Measurements from ENCODE around the gene COLEC12.

The COLEC12 gene

DNA sequence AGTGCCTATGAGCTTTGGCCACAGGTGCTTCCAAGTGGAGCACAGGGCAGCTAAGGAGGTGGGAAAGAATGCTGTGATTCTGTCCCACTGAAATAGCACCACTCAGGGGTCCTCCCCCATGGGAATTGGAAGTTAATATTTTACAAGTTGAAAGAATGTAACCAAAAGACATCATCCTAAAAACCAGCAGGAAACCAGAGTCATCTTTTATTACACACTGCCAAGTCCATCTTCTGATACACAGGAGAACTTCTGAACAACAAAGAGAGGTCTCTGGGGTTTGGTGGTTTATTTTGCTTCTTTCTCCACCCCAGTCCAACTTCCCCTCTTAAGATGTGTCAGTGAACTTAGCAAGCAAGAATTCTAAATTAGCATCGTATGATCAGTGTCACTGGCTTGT lies 47.7 kb downstream of the COLEC12 start:
- Histone ChIP-seq H3K27me3 (ENCODE audit: control insufficient read depth, insufficient read depth, low read length) (no peaks in the 10 kb centered on the region), H3K4me3 (ENCODE audit: low read depth, low read length) (no peak overlapping the region), H3K9ac (ENCODE audit: low read depth, low read length) (no peak overlapping the region), H3K4me1 (ENCODE audit: control insufficient read depth, insufficient read depth, low read length) (no peaks in the 10 kb centered on the region), H3K9me3 (ENCODE audit: control insufficient read depth, insufficient read depth, low read length) (peaks cover 5% of the 10 kb centered on the region), H3K36me3 (ENCODE audit: control insufficient read depth, insufficient read depth, low read length) (no peaks in the 10 kb centered on the region)

DNA sequence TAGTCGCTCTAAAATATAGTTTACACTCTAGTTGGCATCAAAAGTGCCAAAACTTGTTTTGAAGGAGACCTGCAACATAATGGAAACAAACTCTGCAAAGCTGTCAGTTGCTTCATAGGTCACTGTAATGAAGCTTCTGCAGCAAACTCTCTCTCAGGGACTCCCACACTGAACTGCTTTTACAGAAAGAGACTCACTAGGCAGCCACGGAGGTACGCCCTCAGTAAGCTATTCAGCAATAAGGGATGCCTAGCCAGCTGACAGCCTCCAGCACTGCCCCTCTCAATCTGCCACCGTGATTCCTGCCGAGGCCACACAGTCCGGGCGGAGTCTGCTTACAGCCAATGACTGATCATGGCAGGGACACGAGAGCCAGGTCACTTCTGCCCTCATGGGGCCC lies 51.1 kb downstream of the COLEC12 start:
- H3K27me3 ChIP-seq (ENCODE audit: control insufficient read depth, insufficient read depth, low read length) = no peaks in the 10 kb centered on the region
- no peaks in the 10 kb centered on the region for H3K36me3 ChIP-seq (ENCODE audit: control insufficient read depth, insufficient read depth, low read length)
- H3K4me1 ChIP-seq (ENCODE audit: control insufficient read depth, insufficient read depth, low read length) = no peaks in the 10 kb centered on the region
- H3K9me3 ChIP-seq (ENCODE audit: control insufficient read depth, insufficient read depth, low read length) = peaks cover 5% of the 10 kb centered on the region
- no peak overlapping the region for H3K9ac ChIP-seq (ENCODE audit: low read depth, low read length)
- no peak overlapping the region for H3K4me3 ChIP-seq (ENCODE audit: low read depth, low read length)

DNA sequence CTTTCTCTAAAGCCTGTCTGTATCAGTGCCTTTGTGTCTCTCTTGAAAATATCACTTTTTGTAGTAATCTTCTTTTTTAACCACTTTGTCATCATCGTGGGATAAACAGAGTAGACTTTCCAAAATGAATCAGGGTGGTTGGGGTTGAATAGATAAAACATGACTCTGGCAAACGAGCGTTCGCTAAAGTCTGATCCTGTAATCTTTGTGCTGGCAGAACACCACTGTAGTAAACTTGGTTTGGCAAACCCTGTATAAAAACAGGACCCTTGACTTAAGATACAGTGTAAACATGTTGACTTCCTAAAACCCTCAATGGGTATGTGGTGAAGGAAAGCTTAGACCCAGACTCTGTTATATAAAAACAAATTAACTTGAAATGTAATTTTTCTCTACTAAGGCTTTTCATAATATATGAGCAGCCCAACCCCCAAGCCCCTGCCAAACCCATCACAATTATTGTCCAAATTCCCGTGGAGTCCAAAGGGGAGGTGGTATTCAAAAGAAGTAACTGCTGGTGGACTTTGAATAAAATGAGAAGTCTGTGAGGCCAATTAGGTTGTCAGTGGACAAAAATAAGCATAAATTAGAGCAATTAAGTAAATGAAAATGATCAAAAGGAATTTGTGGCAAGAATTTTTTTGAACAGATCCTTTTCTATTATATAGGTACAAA lies 52.2 kb downstream of the COLEC12 start:
- Histone ChIP-seq H3K9me3 (ENCODE audit: control insufficient read depth, insufficient read depth, low read length) (peaks cover 5% of the 10 kb centered on the region), H3K4me1 (ENCODE audit: control insufficient read depth, insufficient read depth, low read length) (no peaks in the 10 kb centered on the region), H3K9ac (ENCODE audit: low read depth, low read length) (no peak overlapping the region), H3K36me3 (ENCODE audit: control insufficient read depth, insufficient read depth, low read length) (no peaks in the 10 kb centered on the region), H3K27me3 (ENCODE audit: control insufficient read depth, insufficient read depth, low read length) (no peaks in the 10 kb centered on the region), H3K4me3 (ENCODE audit: low read depth, low read length) (no peak overlapping the region)

DNA sequence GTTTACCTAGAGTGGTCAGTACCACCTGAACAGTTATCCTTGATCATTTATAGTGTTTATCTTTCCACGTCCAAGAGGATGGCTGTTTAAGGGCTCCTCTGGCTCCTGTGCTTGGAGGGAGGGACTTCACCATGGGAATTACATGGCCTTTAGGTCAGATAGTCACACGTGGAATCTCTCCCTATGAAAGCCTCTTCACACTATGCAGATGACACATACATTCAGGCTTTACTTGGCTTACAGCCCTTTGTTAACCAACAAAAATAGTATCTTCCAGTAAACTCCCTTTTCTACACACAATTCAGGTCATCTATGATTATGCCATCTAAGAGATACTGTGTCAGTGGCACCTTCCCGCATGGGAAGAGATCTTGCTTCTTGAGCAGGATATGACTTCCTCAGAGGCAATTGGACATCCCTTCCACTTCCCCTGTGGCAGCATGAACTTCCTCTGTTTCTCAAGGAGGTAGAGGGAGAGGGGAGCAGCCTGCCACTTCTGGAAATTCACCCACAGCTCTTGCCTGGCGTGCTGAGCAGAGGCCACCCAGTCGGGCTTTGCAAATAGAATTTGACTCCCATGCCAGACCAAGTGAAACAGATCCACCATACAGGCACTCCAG lies 53.5 kb downstream of the COLEC12 start:
- H3K9ac ChIP-seq (ENCODE audit: low read depth, low read length) = no peak overlapping the region
- H3K4me1 ChIP-seq (ENCODE audit: control insufficient read depth, insufficient read depth, low read length) = no peaks in the 10 kb centered on the region
- H3K4me3 ChIP-seq (ENCODE audit: low read depth, low read length) = no peak overlapping the region
- H3K9me3 ChIP-seq (ENCODE audit: control insufficient read depth, insufficient read depth, low read length) = peaks cover 5% of the 10 kb centered on the region
- no peaks in the 10 kb centered on the region for H3K36me3 ChIP-seq (ENCODE audit: control insufficient read depth, insufficient read depth, low read length)
- H3K27me3 ChIP-seq (ENCODE audit: control insufficient read depth, insufficient read depth, low read length) = no peaks in the 10 kb centered on the region

DNA sequence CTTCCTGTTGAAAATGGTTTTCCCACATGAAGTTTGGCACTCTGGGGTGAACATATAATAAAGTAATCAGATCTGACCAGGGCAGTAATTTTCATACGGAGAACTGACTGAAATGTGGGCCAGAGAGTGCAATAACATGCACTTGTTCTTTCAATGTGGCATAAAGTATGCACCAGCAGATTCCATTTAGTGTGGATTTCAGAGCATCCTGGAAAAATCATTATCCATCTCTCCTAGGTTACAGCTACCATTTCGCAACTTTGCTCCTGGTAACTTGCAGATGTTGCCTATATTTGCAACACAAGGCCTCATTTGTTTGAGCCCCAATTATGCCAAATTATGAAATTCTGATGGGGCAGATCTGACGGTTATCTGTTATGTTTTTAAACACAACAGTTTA lies 55.4 kb downstream of the COLEC12 start:
- Histone ChIP-seq H3K36me3 (ENCODE audit: control insufficient read depth, insufficient read depth, low read length) (no peaks in the 10 kb centered on the region), H3K9ac (ENCODE audit: low read depth, low read length) (no peak overlapping the region), H3K9me3 (ENCODE audit: control insufficient read depth, insufficient read depth, low read length) (no peaks in the 10 kb centered on the region), H3K4me3 (ENCODE audit: low read depth, low read length) (no peak overlapping the region), H3K4me1 (ENCODE audit: control insufficient read depth, insufficient read depth, low read length) (no peaks in the 10 kb centered on the region), H3K27me3 (ENCODE audit: control insufficient read depth, insufficient read depth, low read length) (no peaks in the 10 kb centered on the region)

DNA sequence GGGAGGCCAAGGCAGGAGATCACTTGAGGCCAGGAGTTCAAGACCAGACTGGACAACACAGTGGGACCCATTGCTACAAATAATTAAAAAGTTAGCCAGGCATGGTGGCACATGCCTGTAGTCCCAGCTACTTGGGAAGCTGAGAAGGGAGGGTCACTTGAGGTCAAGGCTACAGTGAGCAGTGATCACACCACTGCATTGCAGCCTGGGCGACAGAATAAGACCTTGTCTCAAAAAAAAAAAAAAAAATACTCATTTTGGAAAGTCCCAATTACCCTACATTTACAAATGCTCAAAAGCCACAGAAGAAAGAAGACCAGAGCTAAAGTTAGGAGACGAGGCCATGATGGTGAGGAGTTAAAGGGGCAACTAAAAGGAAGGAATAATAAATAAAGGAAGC lies 61.9 kb downstream of the COLEC12 start:
- Histone ChIP-seq H3K4me1 (ENCODE audit: control insufficient read depth, insufficient read depth, low read length) (no peaks in the 10 kb centered on the region), H3K4me3 (ENCODE audit: low read depth, low read length) (no peak overlapping the region), H3K9ac (ENCODE audit: low read depth, low read length) (no peak overlapping the region), H3K9me3 (ENCODE audit: control insufficient read depth, insufficient read depth, low read length) (no peaks in the 10 kb centered on the region), H3K36me3 (ENCODE audit: control insufficient read depth, insufficient read depth, low read length) (no peaks in the 10 kb centered on the region), H3K27me3 (ENCODE audit: control insufficient read depth, insufficient read depth, low read length) (no peaks in the 10 kb centered on the region)

DNA sequence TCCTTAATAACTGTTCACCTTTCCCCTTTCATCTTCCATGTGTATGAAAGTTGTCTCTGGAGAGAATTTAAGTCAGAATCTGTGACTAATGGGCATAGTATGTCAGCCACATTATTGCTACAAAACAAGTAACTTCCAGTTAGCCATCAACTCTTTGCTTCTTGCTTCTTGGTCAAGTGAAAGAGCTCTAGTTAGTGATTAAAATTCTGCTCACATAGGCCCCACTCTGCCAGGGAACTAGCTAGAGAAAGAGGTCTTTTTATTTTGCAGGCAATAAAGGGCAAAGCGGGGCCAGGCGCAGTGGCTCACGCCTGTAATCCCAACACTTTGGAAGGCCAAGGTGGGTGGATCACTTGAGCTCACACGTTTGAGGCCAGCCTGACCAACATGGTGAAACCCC lies 64.6 kb downstream of the COLEC12 start:
- no peaks in the 10 kb centered on the region for H3K36me3 ChIP-seq (ENCODE audit: control insufficient read depth, insufficient read depth, low read length)
- no peaks in the 10 kb centered on the region for H3K27me3 ChIP-seq (ENCODE audit: control insufficient read depth, insufficient read depth, low read length)
- H3K4me3 ChIP-seq (ENCODE audit: low read depth, low read length) = no peak overlapping the region
- no peaks in the 10 kb centered on the region for H3K9me3 ChIP-seq (ENCODE audit: control insufficient read depth, insufficient read depth, low read length)
- no peaks in the 10 kb centered on the region for H3K4me1 ChIP-seq (ENCODE audit: control insufficient read depth, insufficient read depth, low read length)
- H3K9ac ChIP-seq (ENCODE audit: low read depth, low read length) = no peak overlapping the region

DNA sequence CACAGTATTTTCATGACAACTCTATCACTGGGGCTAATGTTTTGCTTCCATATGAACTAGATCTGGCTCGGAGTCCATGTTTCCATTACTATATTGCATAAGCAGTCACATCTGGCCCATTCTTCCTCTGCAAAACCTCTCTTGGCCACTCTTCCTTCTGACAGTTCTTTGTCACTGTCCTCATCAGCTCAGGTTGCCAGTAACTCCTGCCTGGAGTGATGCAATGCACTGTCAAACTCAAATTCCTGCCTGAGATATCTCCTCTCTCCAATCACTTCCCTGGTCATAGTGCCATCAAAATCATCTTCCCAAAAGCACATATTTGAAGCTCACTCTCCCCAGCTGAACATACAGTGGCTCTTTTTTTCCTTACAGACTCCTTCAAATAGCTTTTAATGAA lies 66.1 kb downstream of the COLEC12 start:
- no peaks in the 10 kb centered on the region for H3K9me3 ChIP-seq (ENCODE audit: control insufficient read depth, insufficient read depth, low read length)
- no peak overlapping the region for H3K9ac ChIP-seq (ENCODE audit: low read depth, low read length)
- H3K27me3 ChIP-seq (ENCODE audit: control insufficient read depth, insufficient read depth, low read length) = no peaks in the 10 kb centered on the region

DNA sequence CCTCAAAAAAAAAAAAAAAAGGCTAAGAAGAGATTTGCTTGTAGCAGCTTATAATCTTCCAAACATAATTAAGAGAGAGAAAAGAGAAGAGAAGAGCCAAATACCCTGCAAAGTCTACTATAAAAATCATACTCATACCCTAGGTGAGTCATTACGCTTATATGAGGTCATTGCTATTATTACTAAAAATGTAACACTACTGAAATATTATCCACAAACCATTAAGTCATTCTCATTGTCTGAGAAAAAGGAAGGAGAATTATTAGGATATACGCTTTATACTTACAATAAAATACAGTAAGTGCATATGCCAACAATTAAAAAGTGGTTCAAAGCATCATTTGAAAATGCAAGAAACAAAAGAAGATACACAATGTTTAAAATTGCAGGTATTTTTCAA lies 66.5 kb downstream of the COLEC12 start:
- no peaks in the 10 kb centered on the region for H3K36me3 ChIP-seq (ENCODE audit: control insufficient read depth, insufficient read depth, low read length)
- no peak overlapping the region for H3K9ac ChIP-seq (ENCODE audit: low read depth, low read length)
- no peaks in the 10 kb centered on the region for H3K9me3 ChIP-seq (ENCODE audit: control insufficient read depth, insufficient read depth, low read length)
- H3K4me3 ChIP-seq (ENCODE audit: low read depth, low read length) = no peak overlapping the region
- no peaks in the 10 kb centered on the region for H3K4me1 ChIP-seq (ENCODE audit: control insufficient read depth, insufficient read depth, low read length)
- no peaks in the 10 kb centered on the region for H3K27me3 ChIP-seq (ENCODE audit: control insufficient read depth, insufficient read depth, low read length)

More for the DNA sequence above, 66.1 kb downstream of the COLEC12 start:
- Histone ChIP-seq H3K4me1 (ENCODE audit: control insufficient read depth, insufficient read depth, low read length) (no peaks in the 10 kb centered on the region), H3K36me3 (ENCODE audit: control insufficient read depth, insufficient read depth, low read length) (no peaks in the 10 kb centered on the region), H3K4me3 (ENCODE audit: low read depth, low read length) (no peak overlapping the region)

DNA sequence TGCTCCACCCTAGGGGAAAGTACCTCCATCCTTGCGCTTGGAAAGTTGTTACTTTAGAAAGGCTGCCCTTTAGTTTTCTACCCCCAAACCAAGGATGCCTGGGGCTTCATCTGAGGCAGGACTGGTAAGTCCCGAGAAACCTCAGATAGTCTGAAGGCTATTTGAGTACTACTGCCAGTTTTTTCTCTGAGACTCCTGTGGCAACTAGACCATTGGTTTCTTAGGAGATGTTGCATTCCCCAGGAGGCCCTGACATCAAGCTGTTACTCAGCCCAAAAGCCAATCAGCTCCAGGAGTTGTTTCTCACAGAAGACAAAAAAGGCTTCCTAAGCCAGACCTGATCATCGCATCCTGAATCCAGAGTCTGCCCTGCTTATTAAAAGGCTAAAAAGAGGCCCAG lies 67.2 kb downstream of the COLEC12 start:
- Histone ChIP-seq H3K4me1 (ENCODE audit: control insufficient read depth, insufficient read depth, low read length) (no peaks in the 10 kb centered on the region), H3K9ac (ENCODE audit: low read depth, low read length) (no peak overlapping the region), H3K9me3 (ENCODE audit: control insufficient read depth, insufficient read depth, low read length) (no peaks in the 10 kb centered on the region), H3K36me3 (ENCODE audit: control insufficient read depth, insufficient read depth, low read length) (no peaks in the 10 kb centered on the region), H3K4me3 (ENCODE audit: low read depth, low read length) (no peak overlapping the region), H3K27me3 (ENCODE audit: control insufficient read depth, insufficient read depth, low read length) (no peaks in the 10 kb centered on the region)

DNA sequence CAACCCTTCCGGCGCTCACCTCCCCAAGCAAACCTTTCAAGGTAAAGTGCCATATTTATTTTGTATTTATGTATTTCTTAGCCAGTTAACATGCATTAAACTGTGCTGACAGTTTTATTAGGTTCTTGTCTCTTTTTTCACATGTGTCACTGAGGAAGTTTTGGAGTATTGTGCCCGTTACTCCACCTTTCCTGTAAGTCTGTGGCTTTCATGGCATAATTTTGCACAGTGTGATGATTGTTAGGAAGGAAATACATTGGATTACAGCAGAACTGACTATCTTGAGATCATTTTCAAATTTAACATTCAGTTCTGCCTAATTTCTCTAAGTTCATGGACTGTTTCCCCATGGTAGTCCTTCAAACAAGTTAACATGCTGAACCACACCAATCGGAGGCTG lies 67.7 kb downstream of the COLEC12 start:
- Histone ChIP-seq H3K9me3 (ENCODE audit: control insufficient read depth, insufficient read depth, low read length) (no peaks in the 10 kb centered on the region), H3K4me1 (ENCODE audit: control insufficient read depth, insufficient read depth, low read length) (no peaks in the 10 kb centered on the region), H3K27me3 (ENCODE audit: control insufficient read depth, insufficient read depth, low read length) (no peaks in the 10 kb centered on the region), H3K4me3 (ENCODE audit: low read depth, low read length) (no peak overlapping the region), H3K36me3 (ENCODE audit: control insufficient read depth, insufficient read depth, low read length) (no peaks in the 10 kb centered on the region), H3K9ac (ENCODE audit: low read depth, low read length) (no peak overlapping the region)

DNA sequence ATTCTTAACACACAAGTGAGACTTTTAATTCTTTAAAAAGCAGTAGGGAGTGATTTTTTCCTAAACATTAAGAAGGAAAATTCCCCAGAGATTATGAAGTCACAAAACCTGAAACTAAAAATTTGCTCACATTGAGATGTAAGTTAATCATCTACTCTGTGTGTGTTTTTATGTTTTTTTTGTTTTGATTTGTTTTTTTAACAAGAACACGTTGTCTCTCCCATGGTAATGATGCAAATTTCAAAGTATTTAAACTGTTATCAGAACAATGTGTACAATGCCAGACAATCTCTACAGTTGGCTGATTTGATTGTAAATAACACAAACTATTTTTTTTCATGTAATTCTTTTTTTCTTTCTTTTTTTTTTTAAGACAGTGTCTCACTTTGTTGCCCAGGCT lies 71.5 kb downstream of the COLEC12 start:
- Histone ChIP-seq H3K36me3 (ENCODE audit: control insufficient read depth, insufficient read depth, low read length) (no peaks in the 10 kb centered on the region), H3K9ac (ENCODE audit: low read depth, low read length) (no peak overlapping the region), H3K9me3 (ENCODE audit: control insufficient read depth, insufficient read depth, low read length) (no peaks in the 10 kb centered on the region), H3K4me1 (ENCODE audit: control insufficient read depth, insufficient read depth, low read length) (no peaks in the 10 kb centered on the region), H3K27me3 (ENCODE audit: control insufficient read depth, insufficient read depth, low read length) (no peaks in the 10 kb centered on the region), H3K4me3 (ENCODE audit: low read depth, low read length) (no peak overlapping the region)
